NCI-H1092 treated with DMSO at 0.1 percent for 48 hours (cell line): ENCODE results near the gene CREB5.
"Not testable (repeated sequence)": the region's sequence is repeated elsewhere in the genome, so short reads cannot be mapped to it uniquely, and the experiment has no call there.

Experiments used
- DNase-seq: peaks from one replicate; lab custom pipeline; 2025; lab: John Stamatoyannopoulos, UW

The CREB5 gene

DNA sequence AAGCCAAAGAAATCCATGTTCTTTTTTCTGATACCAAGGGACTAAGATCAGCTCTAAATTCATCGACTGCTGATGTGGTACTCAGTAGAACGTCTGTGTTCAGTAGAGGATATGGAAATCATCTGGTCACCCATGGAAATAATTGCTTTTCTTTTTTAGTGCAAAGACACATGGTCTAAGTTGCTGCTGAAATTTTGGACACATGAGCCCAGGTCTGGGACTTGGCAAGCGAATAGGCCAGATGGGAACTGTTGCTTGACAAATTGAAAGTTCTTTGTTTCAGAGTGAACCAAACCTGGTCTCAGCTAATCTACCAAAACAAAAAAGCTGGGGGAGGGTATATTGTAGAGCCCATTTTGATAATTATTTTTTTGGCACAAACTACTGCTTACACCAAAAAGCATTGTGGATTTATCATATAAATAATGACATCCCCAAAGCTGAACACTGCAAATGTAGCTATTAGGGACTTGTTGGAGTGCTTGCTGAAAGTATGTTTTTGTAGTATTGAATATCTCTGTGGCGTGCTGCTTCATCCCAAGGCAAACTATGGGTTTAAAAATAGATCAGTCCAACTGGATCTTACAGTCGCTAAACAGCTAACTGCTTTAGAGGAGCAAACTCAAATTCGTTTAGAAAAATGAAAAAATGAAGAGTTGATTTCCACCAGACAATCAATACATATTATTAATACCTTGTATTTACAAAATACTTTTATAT is 401.1 kb downstream of the CREB5 start:
- DNase-seq: peak; percentile 99

GRCh38 chr7:28815369-28815927 is 403.1 kb downstream of the CREB5 start:
- no peak for DNase-seq

DNA sequence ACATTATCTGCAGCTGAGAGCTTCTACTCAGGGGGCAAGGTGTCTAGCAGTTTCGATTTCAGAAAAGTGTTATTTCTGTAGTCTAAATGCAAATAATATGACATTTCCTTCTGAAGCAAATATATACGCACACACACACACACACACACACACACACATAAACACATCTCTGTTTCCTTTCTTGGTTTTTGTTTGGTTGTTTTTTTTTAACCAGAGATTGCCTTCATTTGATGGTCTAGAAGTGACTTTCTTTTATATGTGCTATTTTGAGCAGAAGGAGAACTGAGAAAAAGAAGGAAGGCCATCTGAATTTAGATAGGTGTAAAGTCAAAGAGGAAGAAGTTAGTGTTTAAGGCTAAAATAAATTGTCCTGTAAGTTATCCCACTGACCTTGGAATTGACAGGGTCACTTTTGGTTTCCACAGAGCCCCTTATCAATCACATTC is 403.6 kb downstream of the CREB5 start:
- DNase-seq: no peak

GRCh38 chr7:28818996-28819395 is 406.7 kb downstream of the CREB5 start:
- DNase-seq: no peak

DNA sequence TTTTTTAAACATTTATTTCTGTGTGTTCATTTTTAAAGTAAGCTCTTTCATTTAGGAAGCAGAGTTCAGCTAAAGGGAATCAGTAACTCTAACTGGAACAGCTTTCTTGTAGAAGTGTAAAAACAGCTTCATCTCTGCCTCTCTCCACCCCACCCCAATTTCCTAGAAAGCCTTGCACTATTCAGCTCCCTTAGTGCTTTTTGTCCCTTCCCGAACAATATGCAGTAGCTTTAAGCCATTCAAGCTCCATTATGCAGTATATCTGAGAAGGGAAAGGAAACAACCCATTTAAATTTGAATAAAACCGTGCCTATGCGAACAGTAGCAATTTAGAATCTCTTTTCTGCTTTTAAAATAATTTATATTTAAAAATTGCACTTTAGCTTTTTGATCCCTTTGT is 411.3 kb downstream of the CREB5 start:
- no peak for DNase-seq

GRCh38 chr7:28825817-28826448 is 413.6 kb downstream of the CREB5 start:
- DNase-seq: not testable (repeated sequence)

- DNase-seq: no peak
These were observed 418.5 kb downstream of the CREB5 start for GRCh38 chr7:28830846-28831245.

DNA sequence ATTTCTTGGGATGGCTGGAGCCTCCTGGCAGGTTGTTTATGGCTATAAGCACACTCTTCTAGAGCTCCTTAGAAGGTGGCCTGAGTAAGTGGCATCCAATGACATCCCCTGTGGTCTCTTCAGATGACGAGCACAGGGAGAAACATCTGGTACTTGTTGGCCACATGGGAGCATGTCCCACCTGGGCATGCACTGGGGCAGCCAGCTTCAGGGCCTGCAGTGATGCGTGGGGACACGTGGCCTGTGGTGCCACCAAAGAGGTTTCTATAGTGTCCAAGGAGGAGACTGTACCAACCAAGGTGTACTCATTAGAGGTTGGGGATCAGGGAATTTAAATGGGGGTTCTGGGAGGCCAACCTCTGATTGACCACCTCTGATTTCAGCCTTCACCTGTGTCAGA is 420.4 kb downstream of the CREB5 start:
- no peak for DNase-seq

DNA sequence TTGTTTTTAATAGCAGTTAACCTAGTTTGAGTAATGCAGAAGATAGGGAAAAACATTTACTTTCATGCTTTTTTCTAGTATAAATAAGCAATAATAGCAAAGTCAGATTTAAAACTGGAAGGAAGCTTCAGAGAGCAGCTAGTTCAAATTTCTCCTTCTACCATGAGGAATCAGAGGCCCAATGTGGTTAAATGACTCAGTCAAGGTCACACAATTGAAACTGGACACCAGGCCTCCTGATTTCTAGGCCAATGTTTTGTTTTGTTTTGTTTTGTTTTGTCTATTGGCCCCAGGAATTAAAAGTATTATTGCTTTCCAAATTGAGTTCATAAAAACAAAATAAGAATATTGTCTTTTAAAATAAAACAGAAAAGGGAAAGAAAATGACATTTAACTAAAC is 423.5 kb downstream of the CREB5 start:
- DNase-seq: no peak

DNA sequence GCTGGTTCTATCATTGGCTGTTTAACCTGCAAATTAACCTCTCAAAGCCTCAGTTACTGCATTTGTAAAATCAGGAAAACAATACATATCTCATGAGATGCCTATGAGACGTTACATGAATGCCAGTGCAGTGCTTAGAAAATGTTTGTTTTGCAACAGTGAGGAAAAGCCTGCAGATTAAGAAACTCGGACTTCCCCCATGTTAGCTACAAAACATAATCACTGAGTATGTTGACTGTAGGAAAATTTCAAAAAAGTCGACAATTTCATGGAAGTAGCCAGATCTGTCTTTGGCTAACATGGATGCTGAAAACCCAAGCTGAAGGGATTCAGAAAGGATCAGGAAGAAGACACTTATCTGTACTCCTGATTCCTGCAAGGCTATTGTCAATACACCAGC is 424.4 kb downstream of the CREB5 start:
- no peak for DNase-seq

GRCh38 chr7:28837216-28837615 is 424.9 kb downstream of the CREB5 start:
- DNase-seq: no peak

DNA sequence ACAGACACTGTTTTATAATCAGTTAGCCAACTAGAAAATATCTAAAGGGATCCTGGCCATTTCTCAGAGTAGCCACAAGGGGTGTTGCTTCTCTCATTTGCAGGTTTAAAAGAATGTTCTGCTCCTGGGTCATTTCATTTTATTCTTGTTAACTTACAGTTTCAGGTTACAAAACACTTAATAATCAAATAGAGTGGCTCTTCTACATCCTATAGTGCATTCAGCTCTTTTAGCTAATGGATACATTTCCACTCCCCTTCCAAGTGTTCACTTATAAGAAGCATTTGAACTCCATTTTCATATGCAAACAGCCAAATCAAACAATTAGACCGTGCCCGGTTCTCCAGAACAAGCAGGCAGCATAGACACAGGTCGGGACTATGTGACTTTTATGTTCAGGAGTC is 428.3 kb downstream of the CREB5 start:
- peak; percentile 94 for DNase-seq

- DNase-seq: no peak
These were observed 429.4 kb downstream of the CREB5 start for GRCh38 chr7:28841766-28842165.

DNA sequence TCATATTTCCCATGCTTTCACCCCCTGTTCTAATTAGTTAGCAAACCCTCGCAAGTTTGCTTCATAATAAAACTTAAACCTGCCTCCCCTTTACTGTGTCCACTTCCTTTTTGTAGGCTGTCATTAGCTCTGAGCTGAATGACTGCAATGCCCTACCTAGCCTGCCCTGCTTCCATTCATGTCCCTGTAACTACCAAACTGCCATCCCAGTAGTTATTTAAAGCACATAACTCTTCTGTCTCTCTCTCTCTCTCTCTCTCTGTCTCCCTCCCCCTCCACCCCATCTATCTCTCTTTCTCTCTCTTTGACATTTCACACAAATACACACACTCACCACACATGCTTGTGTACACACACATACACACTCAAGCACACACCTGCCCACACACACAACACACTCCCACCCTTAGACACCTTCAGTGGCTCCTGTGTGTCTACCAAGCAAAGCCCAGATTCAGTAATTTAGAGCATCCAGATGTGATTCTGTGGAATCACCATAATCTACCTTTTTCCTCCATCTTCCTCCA is 430.5 kb downstream of the CREB5 start:
- DNase-seq: no peak

DNA sequence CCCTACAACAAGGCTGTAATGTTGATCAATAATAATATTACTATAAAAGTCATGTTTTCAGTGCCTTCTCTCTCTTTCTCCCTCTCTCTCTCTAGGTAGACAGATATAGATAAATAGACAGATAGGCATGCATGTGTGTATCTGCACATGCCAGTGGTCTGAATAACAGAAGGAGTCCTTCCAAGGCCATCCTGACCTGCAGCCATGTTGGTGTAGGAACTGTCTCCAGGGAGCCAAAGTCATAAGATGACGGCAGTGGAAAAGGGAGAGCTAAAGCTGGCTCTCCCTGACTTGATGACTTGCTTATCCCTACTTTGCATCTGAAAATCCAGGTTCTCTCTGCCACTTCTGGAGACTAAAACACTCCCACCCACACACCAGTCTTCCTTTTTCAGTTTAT is 432.8 kb downstream of the CREB5 start:
- DNase-seq: no peak

DNA sequence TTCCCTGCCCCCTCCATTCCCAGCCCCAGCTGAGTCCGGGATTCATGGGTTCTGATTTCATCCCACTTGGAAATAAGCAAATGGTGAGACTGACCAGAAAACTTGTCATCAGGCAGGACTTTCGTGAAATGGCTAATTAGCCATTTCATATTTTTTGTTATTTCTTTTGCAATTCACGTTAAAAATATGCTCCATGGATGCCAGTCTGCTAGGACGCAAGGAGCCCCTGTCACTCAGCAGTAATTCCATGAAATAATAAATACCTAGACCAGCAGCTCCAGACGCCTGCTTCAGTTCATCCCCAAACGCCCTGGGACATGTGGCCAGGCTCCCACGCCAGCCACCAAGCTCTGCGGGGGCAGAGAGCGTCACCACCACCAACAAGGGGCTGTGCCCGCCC is 434.9 kb downstream of the CREB5 start:
- no peak for DNase-seq

- DNase-seq: no peak
These were observed 435.4 kb downstream of the CREB5 start for GRCh38 chr7:28847681-28848080.

DNA sequence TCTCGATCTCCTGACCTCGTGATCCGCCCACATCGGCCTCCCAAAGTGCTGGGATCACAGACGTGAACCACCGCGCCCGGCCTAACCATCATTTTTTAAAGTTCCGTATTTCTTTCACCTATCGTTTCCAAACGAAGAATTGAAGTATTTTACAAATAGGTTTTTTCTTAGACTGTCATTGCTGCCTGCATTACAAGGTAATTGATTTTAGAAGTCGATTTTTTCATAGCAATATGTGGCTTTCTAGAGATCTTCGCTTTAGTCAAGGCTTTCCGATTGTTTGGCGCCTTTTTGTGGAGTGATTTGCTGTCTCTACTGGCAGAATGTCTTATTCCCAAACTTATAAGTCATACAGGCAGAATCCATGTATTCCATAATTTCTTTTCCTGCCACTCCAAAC is 436.6 kb downstream of the CREB5 start:
- DNase-seq: no peak

DNA sequence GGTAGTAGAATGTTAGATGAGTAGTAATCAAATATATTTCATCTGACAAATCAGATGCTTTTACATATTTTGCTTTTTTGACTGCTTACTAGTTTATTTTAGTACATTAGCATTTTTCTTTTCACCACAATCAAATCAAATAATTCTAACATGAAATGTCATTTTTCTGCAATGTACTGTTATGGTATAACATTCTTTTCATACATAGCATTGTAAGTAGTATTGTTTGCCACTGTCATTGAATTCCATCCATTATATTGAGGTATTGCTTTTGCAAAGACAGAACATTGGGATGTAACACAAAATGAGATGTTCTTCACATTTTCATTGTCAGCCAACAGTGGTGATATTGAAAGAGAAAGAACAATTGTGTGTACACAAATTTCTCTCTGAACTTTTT is 438.4 kb downstream of the CREB5 start:
- no peak for DNase-seq

- DNase-seq: peak; percentile 18
These were observed 440.8 kb downstream of the CREB5 start for GRCh38 chr7:28853150-28853549.

DNA sequence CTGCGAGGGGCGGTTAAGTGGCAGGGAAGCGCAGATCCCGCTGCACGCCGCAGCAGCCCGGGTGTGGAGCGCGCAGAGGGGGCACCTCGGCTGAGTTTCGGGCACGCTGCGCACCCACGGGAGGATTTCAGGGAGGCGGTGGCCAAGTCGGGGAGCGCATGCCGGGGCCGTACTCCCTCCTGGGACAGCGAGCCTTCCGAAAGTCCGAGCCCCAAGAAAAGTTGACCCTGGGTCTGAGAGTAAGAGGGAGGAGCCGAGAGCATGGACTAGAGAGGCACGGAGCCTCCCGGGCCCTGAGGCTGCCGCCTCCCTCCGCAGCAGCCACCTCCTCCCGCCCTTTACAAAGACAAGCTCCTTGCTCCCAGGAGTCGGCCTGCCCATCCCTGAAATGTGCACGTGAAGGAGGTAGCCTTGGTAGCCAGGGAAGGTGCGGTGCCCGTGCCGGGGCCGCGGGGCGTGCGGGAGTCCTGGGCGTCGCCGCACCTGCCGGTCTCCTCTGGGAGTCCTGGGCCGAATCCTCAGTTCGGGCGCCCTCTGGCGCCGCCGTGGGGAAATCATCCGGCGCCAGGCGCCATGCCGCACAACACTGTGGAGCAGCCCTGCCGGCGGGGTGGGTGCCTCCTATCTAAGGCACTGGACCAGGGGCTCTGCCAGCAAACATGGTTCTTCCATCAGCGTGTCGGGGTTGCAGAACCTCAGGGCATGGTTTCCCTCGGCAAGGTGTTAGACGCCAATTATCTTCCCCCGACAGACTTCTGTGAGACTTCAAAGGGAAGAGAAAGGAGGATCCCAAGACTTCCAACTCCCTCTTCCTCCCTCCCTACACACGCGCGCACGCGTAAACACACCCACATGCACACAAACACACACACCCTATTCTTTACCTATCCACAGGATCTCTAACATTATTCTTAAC is 441.8 kb downstream of the CREB5 start:
- peak; percentile 69 for DNase-seq

DNA sequence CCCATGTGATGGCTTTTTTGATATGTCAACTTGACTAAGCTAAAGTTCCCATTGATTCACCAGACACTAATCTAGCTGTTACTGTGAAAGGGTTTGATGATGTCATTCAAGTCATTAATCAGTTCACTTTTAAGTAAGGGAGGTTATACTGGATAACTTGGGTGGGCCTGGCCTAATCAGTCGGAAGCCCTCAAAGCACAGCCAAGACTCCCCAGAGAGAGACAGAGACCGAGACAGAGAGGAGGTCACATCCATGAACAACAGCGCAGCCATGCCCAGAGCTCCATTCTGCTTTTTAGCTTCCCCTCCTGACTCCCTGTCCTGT is 442.4 kb downstream of the CREB5 start:
- DNase-seq: no peak
